Eye (tissue), 1 donor: ENCODE data around the gene RBM38.

Source experiments
- DNase-seq: peaks from one replicate; pipeline ENCODE4 v3.0.0-alpha.2; 2015

Gene RBM38

DNA sequence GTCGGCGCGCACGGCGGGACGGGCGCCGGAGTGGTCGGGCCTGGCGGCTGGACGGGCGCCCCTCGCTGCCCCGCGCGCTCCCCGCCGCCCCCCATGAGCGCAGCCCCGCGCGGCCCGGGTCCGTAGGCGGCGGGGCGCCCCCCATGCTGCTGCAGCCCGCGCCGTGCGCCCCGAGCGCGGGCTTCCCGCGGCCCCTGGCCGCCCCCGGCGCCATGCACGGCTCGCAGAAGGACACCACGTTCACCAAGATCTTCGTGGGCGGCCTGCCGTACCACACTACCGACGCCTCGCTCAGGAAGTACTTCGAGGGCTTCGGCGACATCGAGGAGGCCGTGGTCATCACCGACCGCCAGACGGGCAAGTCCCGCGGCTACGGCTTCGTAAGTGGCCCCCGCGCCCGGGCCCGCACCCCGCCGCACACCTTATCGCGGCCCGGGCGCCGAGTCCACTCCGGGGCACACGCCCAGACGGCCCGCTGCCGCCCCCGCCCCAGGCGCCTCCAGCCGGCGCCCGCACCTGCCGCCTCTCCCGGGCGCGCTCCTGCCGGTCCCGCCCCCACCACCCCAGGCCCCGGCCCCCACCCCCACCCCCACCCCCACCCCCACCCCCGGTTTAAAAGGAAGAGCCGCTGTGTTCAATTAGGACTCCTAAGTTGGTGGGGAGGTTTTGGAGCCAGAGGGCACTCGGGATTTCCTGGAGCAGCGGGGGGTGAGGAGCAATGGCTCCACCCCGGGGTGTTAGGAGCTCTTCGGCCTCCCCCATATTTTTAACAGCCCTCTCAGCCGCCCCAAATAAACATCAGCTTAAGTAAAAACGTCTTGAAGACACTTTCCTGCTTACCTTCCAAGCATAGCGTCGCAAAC lies 474 bp downstream of the RBM38 start:
- DNase-seq, result peak; percentile 57

DNA sequence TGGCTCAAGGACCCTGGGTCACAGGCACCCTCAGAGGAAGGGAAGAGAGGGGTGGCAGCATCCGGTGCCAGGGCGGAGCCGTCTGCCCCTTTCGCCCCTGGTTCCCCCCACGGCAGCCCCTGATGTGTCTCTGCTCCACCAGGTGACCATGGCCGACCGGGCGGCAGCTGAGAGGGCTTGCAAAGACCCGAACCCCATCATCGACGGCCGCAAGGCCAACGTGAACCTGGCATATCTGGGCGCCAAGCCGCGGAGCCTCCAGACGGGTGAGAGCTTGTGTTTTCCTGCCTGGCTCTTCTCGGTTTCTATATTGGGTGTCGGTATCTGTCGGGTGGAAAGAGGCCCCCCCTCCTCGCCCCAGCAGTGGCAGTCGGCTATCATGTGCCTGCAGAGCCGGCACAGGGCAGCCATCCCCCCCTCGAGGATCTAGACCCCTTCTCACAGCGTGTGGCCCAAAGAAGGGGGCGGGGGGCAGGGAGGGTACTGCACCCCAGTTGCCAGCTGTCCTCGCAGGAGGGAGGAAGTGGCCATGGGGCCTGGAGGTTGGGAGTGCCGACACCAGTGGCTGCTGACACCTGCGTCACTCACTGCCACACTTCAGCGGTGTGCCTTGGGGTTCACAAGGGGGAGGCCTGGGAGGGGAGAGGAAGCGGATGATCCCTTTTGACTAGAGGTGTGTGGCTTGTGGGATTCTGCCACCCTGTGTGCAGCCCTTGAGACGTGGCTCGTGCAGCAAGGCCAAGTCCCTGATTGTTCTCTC lies 1.5 kb downstream of the RBM38 start:
- no peak for DNase-seq

DNA sequence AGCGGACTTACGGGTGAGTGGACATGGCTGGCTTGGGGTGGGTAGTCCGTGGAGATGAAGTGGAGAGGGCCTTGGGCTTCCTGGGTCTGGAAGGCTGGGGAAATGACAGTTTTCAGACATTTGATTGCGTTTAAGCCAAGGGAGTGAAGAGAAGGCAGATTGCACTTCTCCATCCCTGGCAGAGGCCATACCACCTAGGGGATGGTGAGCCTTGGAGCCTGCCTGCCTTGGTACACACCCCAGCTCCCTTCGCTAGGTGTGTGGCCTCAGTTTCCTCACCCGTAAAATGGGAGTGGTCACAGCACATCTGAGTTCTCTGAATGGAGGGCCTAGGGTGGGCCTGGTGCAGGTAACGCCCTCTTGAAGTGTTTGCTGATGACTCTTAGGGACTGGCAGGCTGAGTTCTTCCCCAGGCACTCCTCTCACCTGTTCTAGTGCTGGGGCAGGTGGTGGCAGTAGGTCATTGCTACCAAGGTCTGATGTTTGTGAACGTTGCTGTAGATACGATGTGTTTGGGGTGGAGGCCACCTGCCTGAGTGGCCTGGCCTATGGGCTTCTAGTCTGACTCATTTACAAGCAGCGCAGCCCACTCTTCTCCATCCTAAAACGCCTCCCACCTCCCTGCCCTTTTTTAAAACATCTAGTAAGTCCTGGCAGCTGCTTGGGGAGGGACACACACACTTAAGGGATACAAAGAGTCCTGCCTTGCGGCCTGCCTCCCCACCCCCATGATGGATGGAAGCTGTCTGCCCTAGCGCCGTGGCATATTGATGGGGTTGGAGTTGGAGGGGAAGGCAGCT lies 2.3 kb downstream of the RBM38 start:
- no peak for DNase-seq

DNA sequence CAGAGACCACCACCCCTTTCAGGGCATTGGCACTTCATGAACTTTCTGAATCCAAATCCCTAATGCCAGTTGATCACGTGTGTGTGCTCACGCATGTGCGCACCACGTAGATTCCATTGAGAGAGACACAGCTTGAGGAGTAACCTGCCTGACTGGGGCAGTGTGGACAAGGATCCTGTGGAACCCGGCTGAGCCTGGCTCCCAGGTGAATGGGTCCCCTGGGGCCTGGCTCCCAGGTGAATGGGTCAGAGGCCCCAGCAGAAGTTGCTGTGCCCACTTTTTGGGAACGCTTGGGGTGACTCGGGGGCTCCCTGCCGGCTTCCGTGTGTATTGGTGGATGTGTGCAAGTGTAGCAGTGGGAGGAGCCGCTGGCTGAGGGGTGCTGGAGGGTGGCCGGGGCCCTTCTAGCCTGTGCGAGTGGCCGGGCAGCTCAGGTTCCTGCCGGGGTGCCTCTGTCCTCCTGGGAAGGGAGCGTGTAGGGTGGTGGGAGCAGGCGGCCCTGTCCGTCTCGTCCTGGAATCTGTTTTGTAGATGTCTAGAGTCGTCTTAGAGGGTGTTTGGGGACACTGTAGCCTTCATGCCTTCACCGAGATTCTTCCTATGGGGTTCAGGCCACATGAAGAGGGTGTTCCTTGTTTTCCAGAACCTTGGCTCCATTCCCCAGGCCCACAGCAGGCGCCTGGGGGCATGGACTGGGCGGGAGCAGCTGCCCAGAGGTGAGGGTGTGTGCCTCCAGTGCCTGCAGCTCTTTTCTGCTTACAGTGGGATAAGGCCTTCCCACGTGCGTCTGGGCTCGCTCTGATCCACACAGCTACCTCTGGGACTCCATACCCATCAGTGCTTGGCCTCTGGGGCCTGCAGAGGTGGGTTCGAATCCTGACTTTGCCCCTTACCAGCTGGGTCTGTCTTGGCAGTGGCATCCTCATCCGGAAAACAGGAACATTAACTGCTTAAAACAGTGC lies 3.2 kb downstream of the RBM38 start:
- DNase-seq, result no peak

DNA sequence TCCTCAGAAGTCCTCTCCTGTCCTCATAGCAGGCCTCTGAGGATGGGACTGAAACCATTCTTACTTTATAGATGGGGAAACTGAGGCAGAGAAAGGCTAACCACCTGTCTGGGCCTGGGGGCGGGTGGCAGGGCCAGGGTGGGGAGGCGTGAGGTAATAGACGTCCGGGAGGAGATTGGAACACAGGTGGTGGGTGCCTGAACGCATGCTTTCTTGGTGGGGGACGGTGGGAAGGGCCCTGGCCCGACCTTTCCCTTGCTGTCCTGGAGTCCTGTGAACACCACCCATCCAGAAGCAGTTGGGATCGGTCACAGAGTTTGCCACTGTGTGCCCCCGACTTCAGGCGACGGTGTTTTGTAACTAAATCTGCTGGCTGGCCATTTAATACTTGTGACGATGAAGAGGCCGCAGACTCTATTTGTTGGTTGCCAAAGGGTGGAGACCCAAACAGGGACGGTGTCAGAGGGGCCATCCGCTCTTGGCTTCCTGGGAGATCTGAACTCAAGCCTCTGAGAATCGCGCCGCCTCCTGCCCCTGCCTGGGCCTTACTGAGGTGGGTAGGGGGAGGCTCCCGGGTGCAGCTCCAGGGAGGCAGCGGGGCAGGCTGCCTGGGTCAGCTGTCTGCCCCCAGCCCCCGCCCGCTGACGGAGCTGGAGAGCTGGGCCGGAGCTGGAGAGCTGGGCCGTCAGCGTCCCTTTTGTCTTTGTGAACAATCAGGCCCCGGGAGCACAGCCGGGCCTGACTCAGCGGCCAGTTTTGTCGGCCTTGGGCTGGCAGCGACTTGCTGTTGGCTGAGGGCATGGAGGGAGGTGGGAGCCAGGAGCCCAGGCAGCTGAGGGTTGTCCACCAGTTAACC lies 4.1 kb downstream of the RBM38 start:
- peak; percentile 81 for DNase-seq

DNA sequence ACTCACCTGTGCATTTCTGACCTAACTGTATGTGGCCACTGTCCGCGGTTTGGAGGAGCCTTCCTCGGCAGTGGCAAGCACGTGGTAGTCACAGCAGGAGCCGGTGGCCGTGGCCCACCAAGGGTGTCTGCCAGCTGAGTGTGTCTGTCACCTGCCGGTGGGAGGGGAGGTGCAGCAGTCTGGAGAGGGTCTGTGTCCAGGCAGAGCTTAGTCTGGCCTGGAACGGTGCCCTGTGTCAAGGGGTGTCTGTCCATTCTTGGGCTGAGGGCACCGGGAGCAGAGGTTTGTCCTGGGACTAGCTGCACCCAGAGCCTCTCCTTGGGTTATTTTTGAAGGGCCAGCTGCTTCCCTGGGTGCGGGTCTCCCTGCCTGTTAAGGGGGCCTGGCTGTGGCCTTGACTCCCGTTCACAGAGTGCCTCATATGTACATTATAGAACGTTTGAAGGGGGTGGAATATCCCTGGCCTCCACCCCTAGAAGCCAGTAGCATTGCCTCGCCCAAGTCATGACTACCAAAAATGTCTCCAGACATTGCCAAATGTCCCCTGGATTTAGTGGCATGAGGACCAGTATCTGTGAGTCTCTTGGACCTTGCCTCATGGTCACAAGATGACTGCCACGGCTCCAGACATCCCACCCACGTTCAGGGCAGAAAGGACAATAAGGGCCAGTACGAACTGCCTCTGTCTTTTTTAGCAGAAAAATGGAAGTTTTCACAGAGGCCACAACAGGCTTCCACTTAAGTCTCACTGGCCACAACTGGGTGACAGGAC lies 5.2 kb downstream of the RBM38 start:
- no peak for DNase-seq

DNA sequence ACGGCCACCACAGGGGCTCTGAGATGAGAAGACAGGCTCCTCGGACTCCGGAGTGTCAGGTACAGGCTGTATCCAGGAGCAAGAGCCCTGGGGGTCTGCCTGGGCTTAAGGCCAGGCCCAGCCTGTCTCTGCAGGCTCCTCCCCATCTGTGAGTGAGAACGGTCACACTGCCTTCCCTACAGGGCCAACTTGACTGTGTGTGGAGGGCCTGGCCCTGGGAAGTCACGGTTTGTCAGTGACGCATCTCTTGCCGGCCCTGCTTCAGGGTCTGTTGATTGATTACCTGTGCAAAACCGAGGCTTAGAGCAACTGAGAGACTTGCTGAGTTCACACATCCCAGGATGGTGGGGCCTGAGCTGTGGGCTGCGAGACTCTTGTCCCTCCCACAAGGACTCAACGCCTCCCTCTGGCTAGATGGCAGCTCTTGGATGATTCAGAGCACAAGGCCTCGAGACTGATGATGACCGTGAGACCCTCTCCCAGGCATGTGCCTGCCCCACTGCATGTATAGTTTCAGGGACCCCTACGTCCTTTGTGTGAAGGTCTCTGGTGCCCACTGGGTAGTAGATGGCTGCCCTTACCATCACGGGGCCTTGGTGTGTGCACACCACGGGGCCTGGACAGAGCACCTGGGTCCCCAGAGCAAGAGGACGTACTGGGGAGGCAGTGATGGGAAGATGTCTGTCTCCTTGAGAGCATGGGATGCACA lies 5.9 kb downstream of the RBM38 start:
- DNase-seq, result no peak

DNA sequence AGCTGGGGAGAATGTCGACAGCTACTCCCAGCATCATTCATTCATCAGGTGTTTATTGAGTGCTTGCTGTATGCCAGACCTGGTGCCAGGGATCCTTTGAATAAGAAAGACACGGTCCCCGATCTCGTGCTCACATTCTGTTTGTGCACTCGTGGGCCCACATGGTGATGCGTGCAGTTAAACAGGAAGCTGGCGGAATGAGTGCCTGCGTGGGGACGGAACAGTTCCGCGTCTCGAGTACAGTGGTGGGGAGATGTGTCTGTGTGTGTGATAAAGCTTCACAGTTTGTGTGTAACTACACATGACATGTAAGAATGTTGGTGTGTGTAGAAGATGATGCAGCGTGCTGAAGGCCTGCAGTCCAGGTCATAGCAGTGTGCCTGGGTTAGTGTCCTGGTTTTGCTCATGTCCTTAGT lies 6.5 kb downstream of the RBM38 start:
- DNase-seq, result no peak

DNA sequence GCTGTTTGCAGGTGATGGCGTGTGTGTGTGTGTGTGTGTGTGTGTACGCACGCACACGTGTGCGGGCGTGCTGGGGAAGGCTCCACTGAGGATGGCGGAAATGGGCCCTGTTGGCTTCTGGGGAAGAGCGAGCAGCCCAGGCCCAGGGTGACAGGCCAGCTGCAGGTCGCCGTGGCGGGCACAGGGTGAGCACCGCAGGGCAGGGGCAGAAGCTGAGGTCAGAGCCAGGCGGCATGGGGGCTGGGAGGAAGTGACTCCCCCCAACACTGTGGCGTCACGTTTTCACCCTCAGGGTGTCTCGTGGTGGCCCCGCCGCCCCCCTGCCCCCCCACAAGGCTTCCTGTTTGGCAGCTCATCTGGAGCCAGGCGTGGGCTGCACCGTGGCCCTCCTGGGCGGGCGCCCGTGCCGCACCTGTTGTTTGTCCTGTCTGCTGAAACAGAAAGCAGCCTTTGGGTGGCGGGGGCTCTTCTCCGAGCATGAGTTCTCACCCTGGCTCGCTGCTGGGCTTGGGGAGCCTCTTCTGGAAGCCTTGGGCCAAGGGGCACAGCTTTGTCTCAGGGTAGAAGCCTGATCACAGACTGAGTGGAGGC lies 7.1 kb downstream of the RBM38 start:
- DNase-seq, result no peak

DNA sequence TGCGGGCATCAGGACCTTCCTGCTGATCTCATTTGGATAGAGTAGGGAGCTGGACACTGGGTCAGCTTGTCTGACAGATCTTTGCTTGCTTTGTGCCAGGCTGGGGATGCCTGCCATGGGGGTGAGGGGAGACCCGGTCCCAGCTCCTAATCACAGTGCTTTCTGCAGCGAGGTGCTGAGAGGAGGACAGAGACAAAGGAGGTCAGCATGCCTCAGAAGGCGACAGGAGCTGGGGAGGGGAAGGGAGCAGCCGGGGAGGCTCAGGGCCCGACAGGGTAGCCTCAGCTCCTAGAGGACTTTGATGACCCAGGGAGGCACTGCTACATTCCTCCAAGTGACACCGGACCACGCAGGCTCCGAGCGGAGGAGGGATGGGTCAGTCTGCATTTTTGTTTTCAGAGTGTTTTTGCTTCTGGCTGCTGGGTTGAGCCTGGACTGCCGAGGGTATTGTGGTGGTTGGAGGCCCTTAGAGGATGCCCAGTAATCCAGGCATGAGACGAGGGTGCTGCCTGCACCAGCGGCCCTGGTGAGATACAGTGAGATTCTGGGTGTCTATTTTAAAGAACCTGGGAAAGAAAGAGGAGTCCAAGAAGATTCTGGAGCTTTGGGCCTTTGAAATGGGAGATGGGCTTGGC lies 7.8 kb downstream of the RBM38 start:
- peak; percentile 56 for DNase-seq

DNA sequence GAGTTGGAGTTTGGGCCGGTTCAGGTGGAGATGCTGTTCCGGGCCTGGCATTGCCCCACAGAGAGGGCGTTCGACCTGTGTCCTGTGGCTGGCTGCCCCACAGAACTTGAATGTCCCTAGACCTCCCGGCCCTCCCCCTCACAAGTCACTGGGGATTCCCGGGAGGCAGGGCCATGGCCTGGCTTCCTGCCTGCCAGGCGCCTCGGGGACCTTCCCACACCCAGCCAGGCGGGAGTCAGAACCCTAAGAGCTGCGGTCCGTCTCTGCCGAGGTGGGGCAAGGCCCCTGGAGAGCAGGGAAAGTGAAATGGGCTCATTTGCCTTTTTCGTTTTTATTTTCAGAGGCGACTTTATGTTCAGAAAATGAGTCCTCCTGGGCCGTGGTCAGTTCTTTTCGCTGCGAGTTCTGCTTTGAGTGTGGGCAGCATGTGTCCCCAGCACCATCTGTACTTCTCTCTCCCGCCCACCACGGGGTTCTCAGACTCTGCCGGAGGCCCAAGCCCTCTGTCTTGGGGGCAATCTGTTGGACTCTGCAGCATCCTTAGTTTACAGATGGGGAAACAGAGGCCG lies 8.5 kb downstream of the RBM38 start:
- DNase-seq, result no peak

DNA sequence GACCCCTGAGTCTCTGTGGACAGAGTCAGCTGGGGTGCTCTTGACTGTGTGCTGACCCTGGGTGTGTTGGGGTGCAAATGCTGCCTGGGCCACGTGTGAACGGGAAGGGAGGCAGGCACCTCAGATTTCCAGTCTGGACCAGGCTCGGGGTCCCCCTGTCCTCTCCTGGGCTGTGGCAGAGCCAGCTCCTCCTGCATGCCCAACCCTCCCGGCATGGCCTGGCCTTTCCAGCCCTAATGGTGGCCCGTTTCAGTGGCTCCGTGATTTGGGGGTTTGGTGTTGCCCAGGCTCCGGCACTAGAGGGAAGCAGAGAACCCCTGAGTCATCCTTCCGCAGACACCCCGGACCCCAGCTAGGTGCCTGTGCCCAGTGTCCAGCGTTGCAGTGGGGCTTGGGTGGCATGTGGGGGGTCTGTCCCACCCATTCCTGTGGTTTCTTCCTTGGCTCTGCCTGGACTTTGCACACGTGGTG lies 9.1 kb downstream of the RBM38 start:
- DNase-seq, result no peak

DNA sequence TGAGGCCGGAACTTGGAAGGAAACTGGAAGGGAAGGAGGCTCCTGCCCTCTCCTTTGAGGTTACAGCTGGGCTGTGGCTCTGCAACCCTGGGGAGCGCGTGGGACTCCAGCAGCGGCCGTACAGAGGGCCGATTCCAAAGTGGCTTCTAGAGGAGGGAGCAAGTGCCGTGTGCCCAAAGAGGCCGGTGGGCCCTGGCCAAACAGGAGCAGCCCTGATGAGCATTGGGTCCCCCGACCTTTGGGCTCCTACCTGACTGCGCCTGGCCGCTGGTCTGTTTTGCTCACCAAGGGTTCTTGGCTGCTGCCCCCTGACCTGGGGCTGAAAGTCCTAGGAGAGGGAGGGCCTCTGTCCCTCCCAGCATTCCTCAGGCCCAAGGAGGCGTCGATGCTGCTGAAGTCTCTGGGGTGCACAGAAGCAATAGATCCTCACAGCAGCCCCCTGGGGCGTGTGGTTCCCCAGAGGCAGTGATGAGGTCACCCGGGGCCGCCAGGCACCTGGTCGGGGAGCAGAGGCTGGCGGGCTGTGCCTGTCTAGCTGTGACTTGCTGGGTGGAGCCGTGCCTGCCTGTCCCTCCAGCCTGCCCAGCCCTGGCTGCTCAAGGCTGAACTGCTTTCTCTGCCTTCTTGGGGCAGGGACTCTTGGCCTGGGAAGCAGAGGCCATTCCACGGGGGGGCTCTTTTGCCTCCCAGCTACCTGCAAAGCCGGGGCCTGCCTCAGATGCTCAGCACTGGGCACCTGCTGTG lies 9.8 kb downstream of the RBM38 start:
- DNase-seq, result no peak

DNA sequence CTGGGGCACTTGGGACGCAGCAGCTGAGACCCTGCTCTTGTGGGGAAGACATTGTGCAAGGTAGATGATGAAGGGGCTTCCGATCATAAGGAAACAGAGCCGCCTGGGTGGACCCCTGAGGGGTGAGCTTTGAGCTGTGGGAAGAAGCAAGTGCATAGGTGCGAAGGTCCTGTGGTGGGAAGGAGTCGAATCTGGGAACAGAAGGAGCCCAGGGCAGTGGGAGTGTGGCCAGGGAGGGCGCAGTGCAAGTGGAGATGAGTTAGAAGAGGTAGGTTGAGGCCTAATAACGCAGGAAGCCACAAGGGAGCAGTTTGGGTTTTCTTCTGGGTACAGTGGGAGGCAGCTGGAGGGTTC lies 10.3 kb downstream of the RBM38 start:
- DNase-seq, result no peak

DNA sequence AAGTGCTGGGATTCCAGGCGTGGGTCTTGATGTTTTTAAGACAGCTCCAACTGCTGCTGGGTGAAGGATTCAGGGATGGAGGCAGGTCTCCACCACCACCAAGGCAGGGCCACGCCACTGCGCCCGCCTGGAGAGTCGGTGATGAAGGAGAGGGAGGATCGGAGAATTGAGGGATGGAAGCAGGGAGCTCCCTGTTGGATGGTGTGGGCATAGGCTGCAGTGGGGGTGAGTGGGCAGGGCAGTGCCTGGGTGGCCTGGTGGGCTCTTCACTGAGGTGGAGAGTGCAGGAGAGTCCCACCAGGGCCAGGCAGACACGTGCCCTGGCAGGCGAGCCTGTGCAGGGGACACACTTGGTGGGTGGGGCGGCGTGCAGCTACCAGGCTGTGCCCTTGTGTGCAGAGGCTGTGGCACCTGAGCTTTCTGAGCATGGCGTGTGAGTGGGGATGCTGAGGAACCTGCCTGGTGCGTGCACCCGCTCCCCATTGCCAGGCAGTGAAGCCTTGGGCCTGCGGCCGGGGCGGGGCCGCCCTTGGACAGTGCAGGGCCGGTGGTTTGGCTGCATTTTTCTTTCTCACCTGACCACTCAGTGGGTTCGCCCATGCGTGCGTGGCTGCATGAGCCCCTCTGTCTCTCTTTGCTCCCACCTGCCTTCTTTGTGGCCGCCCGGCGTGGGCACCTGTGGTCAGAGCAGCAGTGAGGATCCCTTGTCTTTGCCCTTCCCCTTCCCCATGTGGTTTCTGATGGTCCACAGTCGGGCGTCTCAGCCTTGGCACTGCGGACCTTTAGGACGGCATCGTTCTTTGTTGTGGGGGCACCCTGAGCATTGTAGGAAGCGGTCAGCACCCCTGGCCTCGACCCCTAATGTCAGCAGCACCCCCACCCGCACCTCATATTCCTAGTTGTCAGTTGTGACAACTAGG lies 11.3 kb downstream of the RBM38 start:
- DNase-seq, result no peak

DNA sequence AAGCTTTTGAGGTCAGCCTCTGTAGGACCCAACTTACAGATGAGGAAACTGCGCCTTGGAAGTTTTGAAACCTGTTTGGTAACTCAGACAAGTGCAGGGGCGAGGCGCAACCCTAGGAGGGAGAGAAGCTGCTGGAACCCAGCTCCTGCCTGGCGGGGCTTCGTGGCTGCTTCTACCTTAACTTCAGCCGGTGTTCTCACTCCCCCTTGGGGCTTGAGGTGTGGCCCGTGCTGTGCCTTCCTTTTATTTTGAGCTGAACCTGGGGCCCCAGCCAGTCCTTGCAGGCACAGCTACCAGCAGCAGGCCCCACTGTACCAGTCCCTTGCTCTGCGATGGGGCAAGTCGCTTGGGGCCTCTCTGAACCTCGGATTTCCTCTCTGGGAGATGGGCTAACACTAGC lies 12.0 kb downstream of the RBM38 start:
- no peak for DNase-seq

DNA sequence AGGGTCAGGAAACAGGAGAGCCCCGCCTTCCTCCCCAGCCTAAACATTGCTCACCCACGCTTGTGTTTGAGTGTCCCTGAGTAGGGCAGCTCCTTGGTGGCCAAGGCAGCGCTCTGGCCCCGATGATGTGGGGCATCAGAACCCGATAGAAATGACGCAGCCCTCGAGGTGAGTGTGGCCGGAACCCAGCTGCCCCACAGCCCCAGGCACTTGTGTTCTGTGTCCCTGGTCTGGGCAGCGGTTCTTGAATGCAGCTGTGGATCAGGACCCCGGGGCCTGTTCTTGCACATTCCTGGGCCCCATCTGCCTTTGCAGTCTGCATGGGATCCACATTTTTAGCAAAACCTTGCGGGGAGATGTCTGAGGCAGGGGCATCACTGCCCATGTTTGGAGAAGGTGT lies 12.8 kb downstream of the RBM38 start:
- DNase-seq, result no peak
